DMS153 treated with DMSO at 0.1 percent for 48 hours (cell line): ENCODE results near the gene C15orf39.
"Not testable (repeated sequence)": the region's sequence is repeated elsewhere in the genome, so short reads cannot be mapped to it uniquely, and the experiment has no call there.

Experiments
- DNase-seq: peaks from one replicate; lab custom pipeline; 2025; ENCODE audit not compliant: unreplicated experiment; lab: John Stamatoyannopoulos, UW

C15orf39 gene

GRCh38 chr15:75211436-75212199 is 9.9 kb downstream of the C15orf39 start:
- no peak for DNase-seq

- no peak for DNase-seq
Observed at GRCh38 chr15:75212200-75212858, 10.6 kb downstream of the C15orf39 start.

- DNase-seq = no peak
Observed at GRCh38 chr15:75213212-75213767, 11.6 kb downstream of the C15orf39 start.

GRCh38 chr15:75213768-75214221 is 12.1 kb downstream of the C15orf39 start:
- no peak for DNase-seq

- DNase-seq = no peak
Observed at GRCh38 chr15:75214293-75215096, 12.8 kb downstream of the C15orf39 start.

GRCh38 chr15:75215107-75216004 is 13.7 kb downstream of the C15orf39 start:
- no peak for DNase-seq

- no peak for DNase-seq
Observed at GRCh38 chr15:75217012-75217411, 15.3 kb downstream of the C15orf39 start.

GRCh38 chr15:75217574-75217973 is 15.9 kb downstream of the C15orf39 start:
- DNase-seq = not testable (repeated sequence)

GRCh38 chr15:75219507-75219929 is 17.8 kb downstream of the C15orf39 start:
- DNase-seq = not testable (repeated sequence)

GRCh38 chr15:75223688-75224087 is 22.0 kb downstream of the C15orf39 start:
- DNase-seq = no peak

- DNase-seq = no peak
Observed at GRCh38 chr15:75224281-75224680, 22.6 kb downstream of the C15orf39 start.

- DNase-seq = not testable (repeated sequence)
Observed at GRCh38 chr15:75225102-75225836, 23.6 kb downstream of the C15orf39 start.

GRCh38 chr15:75225951-75226732 is 24.5 kb downstream of the C15orf39 start:
- DNase-seq = no peak

GRCh38 chr15:75227112-75227511 is 25.4 kb downstream of the C15orf39 start:
- DNase-seq = not testable (repeated sequence)

- no peak for DNase-seq
Observed at GRCh38 chr15:75227663-75228280, 26.1 kb downstream of the C15orf39 start.

GRCh38 chr15:75228787-75229186 is 27.1 kb downstream of the C15orf39 start:
- no peak for DNase-seq

GRCh38 chr15:75229191-75230015 is 27.7 kb downstream of the C15orf39 start:
- DNase-seq = no peak

- no peak for DNase-seq
Observed at GRCh38 chr15:75230016-75230343, 28.3 kb downstream of the C15orf39 start.
